ENCODE data around the gene SMPD3. TPM values are rescaled to one million over a fixed set of nuclear protein-coding genes. Genes with fewer than 3 reads are reported as not detected.

SMPD3 gene
- total RNA-seq, 1 experiment from 2014 or later = 0.70 TPM

DNA sequence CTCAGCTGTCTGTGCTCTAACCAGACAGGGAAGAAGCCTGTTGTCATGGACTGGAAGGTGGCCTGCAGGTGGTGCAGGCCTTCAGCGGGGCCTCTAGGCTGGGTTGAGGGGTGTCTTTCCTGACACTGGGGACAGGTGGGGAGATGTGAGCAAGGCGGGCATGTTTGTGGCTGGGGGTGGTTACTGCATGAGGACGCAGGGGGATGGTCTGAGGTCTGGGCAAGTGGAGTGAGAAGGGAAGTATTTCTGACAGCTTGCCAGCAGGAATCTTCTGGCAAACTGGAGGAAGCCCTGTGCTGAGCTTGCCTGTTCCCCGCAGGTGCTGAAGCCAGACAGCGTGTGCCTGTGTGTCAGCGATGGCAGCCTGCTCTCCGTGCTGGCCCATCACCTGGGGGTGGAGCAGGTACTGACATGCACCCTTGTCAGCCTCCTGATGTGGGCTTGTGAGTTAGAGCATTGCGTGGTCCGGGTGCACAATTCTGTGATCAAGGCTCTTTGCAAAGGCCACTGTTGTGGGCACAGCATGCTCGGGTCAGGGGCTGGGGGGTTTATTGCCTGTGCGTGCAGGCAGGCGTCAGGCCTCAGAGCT is 101.3 kb downstream of the SMPD3 start:
- Histone ChIP-seq H3K14ac (ENCODE audit: insufficient read depth, low read length) (no peak overlapping the region), H3K23ac (ENCODE audit: insufficient read length, low read depth, low read length) (no peak overlapping the region), H2BK15ac (ENCODE audit: low read depth, low read length) (no peak overlapping the region), H3K23me2 (ENCODE audit: insufficient read length, low read depth, low read length, poor library complexity, severe bottlenecking) (no peaks in the 10 kb centered on the region), H3K27me3 (ENCODE audit: insufficient read depth, low read length) (no peaks in the 10 kb centered on the region), H3T11ph (ENCODE audit: low read length) (no peak overlapping the region), H3K4ac (ENCODE audit: low read depth, low read length) (no peak overlapping the region), H3K79me2 (ENCODE audit: insufficient read depth, low read length) (no peaks in the 10 kb centered on the region), H3K56ac (ENCODE audit: insufficient read length, low read depth, low read length) (no peak overlapping the region), H3K4me1 (ENCODE audit: insufficient read depth, low read length) (no peaks in the 10 kb centered on the region), H4K91ac (ENCODE audit: insufficient read length, low read depth, low read length) (no peak overlapping the region), H2BK20ac (ENCODE audit: low read depth, low read length, poor library complexity, severe bottlenecking) (no peak overlapping the region), H3K27ac (ENCODE audit: insufficient read length, low read depth, low read length) (no peak overlapping the region), H3K9ac (ENCODE audit: extremely low read depth, insufficient read length, low read length) (no peak overlapping the region), H2BK120ac (ENCODE audit: low read depth, low read length, poor library complexity, severe bottlenecking) (no peak overlapping the region), H3K18ac (ENCODE audit: insufficient read length, low read depth, low read length) (no peak overlapping the region), H3K79me1 (ENCODE audit: insufficient read depth, low read depth, low read length, poor library complexity, severe bottlenecking) (no peaks in the 10 kb centered on the region), H2BK12ac (ENCODE audit: insufficient read length, low read depth, low read length) (no peak overlapping the region), H2BK5ac (ENCODE audit: insufficient read length, low read length) (no peak overlapping the region), H2AFZ (ENCODE audit: low read length) (no peak overlapping the region), H2AK5ac (ENCODE audit: insufficient read length, low read length) (no peak overlapping the region), H4K5ac (ENCODE audit: insufficient read length, low read depth, low read length) (no peak overlapping the region), H4K20me1 (ENCODE audit: control insufficient read depth, insufficient read depth, insufficient read length) (peaks cover 3% of the 10 kb centered on the region), H3K9me3 (ENCODE audit: control insufficient read depth, low read depth, low read length) (no peaks in the 10 kb centered on the region), H3K4me2 (ENCODE audit: insufficient read depth, insufficient read length, low read length) (no peak overlapping the region), H4K8ac (replicated peaks; ENCODE audit: insufficient read length, low read depth, low read length) (no peak overlapping the region)
- H3K9me3 Mint-ChIP-seq = no peaks in the 10 kb centered on the region; a peak in 1 of 5 replicates
- DNase-seq = no peak
- peaks cover 21 to 78% (median 66%) of the 10 kb centered on the region in 3 experiments; a peak in 6 of 7 replicates for H3K36me3 Mint-ChIP-seq (ENCODE audit: insufficient read depth in 1 of 3, low read depth in 3 of 3)
- no peak overlapping the region for H3K4me3 Mint-ChIP-seq
- peaks cover 5 to 8% of the 10 kb centered on the region in 2 experiments for H3K4me1 Mint-ChIP-seq
- no peaks in the 10 kb centered on the region for H3K27me3 Mint-ChIP-seq (ENCODE audit: low read depth)
- WGBS (ENCODE audit: extremely low coverage, insufficient read length, low lambda C conversion rate) = no CpG with 5 or more reads among the region's 12 CpGs
- peak overlapping the region; percentile 44 to 79 (median 44); a peak in 6 of 7 replicates for H3K27ac Mint-ChIP-seq
- no peak for TF ChIP-seq CTCF (conservative IDR thresholded peaks at IDR 0.05)
